ENCODE measurements around the gene TBL1Y.
"Not testable (repeated sequence)": the region's sequence is repeated elsewhere in the genome, so short reads cannot be mapped to it uniquely, and the experiment has no call there.

TBL1Y gene

GRCh38 chrY:6974971-6975370 lies 64.5 kb downstream of the TBL1Y start:
- DNase-seq (ENCODE audit: low read depth): no peak

GRCh38 chrY:6977783-6978182 lies 67.3 kb downstream of the TBL1Y start:
- no peak for DNase-seq (ENCODE audit: low read depth)

- no peak for DNase-seq (ENCODE audit: low read depth)
Measured at GRCh38 chrY:6983221-6983620, 72.7 kb downstream of the TBL1Y start.

- no peak for DNase-seq (ENCODE audit: low read depth)
Measured at GRCh38 chrY:6987811-6988210, 77.3 kb downstream of the TBL1Y start.

- no peak for DNase-seq (ENCODE audit: low read depth)
Measured at GRCh38 chrY:6989886-6990620, 79.6 kb downstream of the TBL1Y start.

GRCh38 chrY:6992041-6992440 lies 81.5 kb downstream of the TBL1Y start:
- no peak for DNase-seq (ENCODE audit: low read depth)

GRCh38 chrY:6995987-6996386 lies 85.5 kb downstream of the TBL1Y start:
- DNase-seq (ENCODE audit: low read depth): no peak

GRCh38 chrY:6997503-6998066 lies 87.1 kb downstream of the TBL1Y start:
- no peak for DNase-seq (ENCODE audit: low read depth)

- DNase-seq (ENCODE audit: low read depth): no peak
Measured at GRCh38 chrY:6999905-7000304, 89.4 kb downstream of the TBL1Y start.

GRCh38 chrY:7002581-7002980 lies 92.1 kb downstream of the TBL1Y start:
- DNase-seq (ENCODE audit: low read depth): no peak

- no peak for DNase-seq (ENCODE audit: low read depth)
Measured at GRCh38 chrY:7007911-7008310, 97.4 kb downstream of the TBL1Y start.

GRCh38 chrY:7008578-7009355 lies 98.3 kb downstream of the TBL1Y start:
- no peak for DNase-seq (ENCODE audit: low read depth)

GRCh38 chrY:7013051-7013450 lies 102.6 kb downstream of the TBL1Y start:
- DNase-seq (ENCODE audit: low read depth): no peak

GRCh38 chrY:7016521-7016920 lies 106.0 kb downstream of the TBL1Y start:
- DNase-seq (ENCODE audit: low read depth): no peak

GRCh38 chrY:7017244-7018080 lies 107.0 kb downstream of the TBL1Y start:
- no peak for DNase-seq (ENCODE audit: low read depth)

GRCh38 chrY:7039037-7039436 lies 128.5 kb downstream of the TBL1Y start:
- no peak for DNase-seq (ENCODE audit: low read depth)

- no peak for DNase-seq (ENCODE audit: low read depth)
Measured at GRCh38 chrY:7040662-7041061, 130.2 kb downstream of the TBL1Y start.

- DNase-seq (ENCODE audit: low read depth): no peak
Measured at GRCh38 chrY:7041983-7042382, 131.5 kb downstream of the TBL1Y start.

GRCh38 chrY:7052461-7052860 lies 142.0 kb downstream of the TBL1Y start:
- not testable (repeated sequence) for DNase-seq (ENCODE audit: low read depth)

- DNase-seq (ENCODE audit: low read depth): no peak
Measured at GRCh38 chrY:7056886-7057285, 146.4 kb downstream of the TBL1Y start.

- DNase-seq (ENCODE audit: low read depth): no peak
Measured at GRCh38 chrY:7078725-7079124, 168.2 kb downstream of the TBL1Y start.

- not testable (repeated sequence) for DNase-seq (ENCODE audit: low read depth)
Measured at GRCh38 chrY:7080548-7080947, 170.1 kb downstream of the TBL1Y start.

All from stimulated activated CD8-positive, alpha-beta memory T cell treated with anti-CD3 and anti-CD28 coated beads, Interleukin-12 subunit alpha, Interleukin-12 subunit beta, amount 100 ng/mL, for 1 hour (primary cell).